NCI-H1105 (cell line): ENCODE measurements around the gene STK39.

Source experiments
- DNase-seq: peaks from one replicate; lab custom pipeline; 2025; lab: John Stamatoyannopoulos, UW

Gene STK39

GRCh38 chr2:168183308-168183997, 63.9 kb downstream of the STK39 start:
- DNase-seq: no peak

GRCh38 chr2:168182550-168183249, 64.7 kb downstream of the STK39 start:
- peak; percentile 16 for DNase-seq

- peak; percentile 62 for DNase-seq
Measured at GRCh38 chr2:168181825-168182224, 65.6 kb downstream of the STK39 start.

GRCh38 chr2:168180914-168181313, 66.5 kb downstream of the STK39 start:
- peak; percentile 22 for DNase-seq

- no peak for DNase-seq
Measured at GRCh38 chr2:168180483-168180882, 66.9 kb downstream of the STK39 start.

GRCh38 chr2:168179592-168179991, 67.8 kb downstream of the STK39 start:
- no peak for DNase-seq

- DNase-seq: no peak
Measured at GRCh38 chr2:168178520-168179324, 68.7 kb downstream of the STK39 start.

GRCh38 chr2:168176402-168176801, 71.0 kb downstream of the STK39 start:
- DNase-seq: no peak

- no peak for DNase-seq
Measured at GRCh38 chr2:168175469-168175868, 71.9 kb downstream of the STK39 start.

GRCh38 chr2:168174756-168175155, 72.6 kb downstream of the STK39 start:
- DNase-seq: no peak

GRCh38 chr2:168172071-168172470, 75.3 kb downstream of the STK39 start:
- no peak for DNase-seq

GRCh38 chr2:168171059-168171762, 76.2 kb downstream of the STK39 start:
- no peak for DNase-seq

- DNase-seq: no peak
Measured at GRCh38 chr2:168169097-168169745, 78.2 kb downstream of the STK39 start.

- no peak for DNase-seq
Measured at GRCh38 chr2:168167511-168168263, 79.7 kb downstream of the STK39 start.

- no peak for DNase-seq
Measured at GRCh38 chr2:168166902-168167510, 80.4 kb downstream of the STK39 start.

GRCh38 chr2:168165985-168166901, 81.2 kb downstream of the STK39 start:
- DNase-seq: no peak

- DNase-seq: no peak
Measured at GRCh38 chr2:168165397-168165796, 82.0 kb downstream of the STK39 start.

GRCh38 chr2:168160897-168161296, 86.5 kb downstream of the STK39 start:
- DNase-seq: no peak
